Activated CD4-positive, alpha-beta T cell treated with anti-CD3 and anti-CD28 coated beads, Interleukin-10, Interleukin-2, amounts not matched to agents 100 ng/mL and 50 ng/mL, durations not matched to agents 16 hours and 8 hours (primary cell): ENCODE results near the gene KCNMA1.
"Not testable (repeated sequence)": the region's sequence is repeated elsewhere in the genome, so short reads cannot be mapped to it uniquely, and the experiment has no call there.

Source experiments
- DNase-seq: peaks from one replicate; pipeline ENCODE4 v3.0.0-alpha.2; 2020

The KCNMA1 gene

DNA sequence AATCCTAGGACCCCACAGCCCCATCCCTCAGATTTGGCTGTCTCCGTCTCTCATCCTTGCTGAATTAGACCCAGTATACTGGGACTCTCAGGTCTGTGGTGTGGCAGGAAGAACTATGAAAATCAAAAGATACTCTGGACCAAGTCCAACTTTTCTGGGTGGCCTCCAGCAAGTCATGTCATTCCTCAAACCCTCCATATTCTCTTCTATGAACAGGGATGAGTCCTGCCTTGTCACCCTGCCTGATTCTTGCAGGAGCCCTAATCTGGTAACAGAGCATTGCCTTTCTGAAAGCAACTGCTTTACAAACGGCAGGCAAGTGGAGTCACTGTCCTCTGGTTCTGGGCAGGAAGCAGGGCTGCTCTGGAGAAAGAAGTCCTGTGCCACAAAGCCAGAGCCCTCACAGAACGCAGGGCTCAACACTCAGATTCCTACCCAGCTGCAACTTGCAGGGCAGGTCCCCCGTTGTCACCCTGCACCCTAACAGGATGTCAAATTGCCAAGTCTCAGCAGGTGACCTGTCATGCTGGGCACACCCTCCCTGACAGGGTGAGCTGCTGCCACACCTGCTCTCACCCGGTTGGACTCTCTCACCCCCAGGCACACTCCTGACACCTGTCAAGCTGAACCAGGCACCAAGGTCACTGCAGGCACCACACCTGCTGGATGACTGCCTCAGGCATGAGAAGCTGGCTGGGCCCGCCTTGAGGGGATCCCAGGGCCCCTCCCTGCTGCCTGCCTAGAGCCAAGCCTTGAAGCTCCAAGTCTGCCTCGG is 227.7 kb downstream of the KCNMA1 start:
- no peak for DNase-seq

DNA sequence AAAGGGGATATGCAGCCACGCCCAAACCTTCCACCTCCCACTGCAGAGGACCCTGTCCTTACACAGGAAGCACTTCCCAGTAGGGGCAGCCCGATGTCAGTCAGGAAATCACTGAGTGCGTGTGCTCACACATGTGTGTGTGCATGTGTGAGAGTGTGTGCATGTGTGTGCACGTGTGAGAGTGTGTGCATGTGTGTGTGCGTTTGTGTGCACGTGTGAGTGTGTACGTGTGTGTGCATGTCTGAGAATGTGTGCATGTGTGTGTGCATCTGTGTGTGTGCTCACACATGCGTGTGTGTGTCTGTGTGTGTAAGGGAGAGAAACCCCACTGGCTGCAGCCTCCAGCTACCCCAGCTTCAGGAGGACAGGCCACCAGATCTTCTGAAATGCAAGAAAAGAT is 229.3 kb downstream of the KCNMA1 start:
- no peak for DNase-seq

DNA sequence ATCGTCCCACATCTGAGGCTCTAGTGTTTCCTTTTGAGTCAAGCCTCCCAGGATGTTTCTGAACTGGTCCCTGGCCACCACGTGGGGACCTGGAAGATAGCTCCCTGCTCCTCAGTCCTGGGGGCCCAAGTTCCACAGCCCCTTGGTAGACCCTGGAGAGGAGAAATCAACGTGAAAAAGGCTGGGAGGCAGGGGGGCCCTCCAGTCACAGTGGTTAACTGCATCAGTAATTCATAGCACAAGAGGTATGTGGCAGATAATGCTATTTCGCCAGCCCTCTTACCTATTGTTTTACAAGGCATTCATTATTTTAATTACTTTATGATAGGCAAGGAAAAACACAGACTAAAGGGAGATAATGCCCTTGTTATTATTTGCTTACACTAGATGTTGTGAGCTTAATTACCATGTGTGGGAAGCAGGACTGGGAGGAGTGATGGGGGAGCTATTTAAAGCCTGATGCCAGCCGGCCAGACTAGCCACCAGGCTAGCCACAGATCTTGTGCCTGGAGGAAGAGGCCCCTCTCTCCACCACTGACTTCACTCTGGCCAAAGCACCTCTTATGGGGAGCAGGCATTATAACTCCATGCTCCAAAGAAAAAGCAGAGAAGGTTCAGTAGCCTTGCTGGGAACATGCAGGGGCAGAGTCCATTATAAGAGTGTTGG is 230.7 kb downstream of the KCNMA1 start:
- DNase-seq: no peak

DNA sequence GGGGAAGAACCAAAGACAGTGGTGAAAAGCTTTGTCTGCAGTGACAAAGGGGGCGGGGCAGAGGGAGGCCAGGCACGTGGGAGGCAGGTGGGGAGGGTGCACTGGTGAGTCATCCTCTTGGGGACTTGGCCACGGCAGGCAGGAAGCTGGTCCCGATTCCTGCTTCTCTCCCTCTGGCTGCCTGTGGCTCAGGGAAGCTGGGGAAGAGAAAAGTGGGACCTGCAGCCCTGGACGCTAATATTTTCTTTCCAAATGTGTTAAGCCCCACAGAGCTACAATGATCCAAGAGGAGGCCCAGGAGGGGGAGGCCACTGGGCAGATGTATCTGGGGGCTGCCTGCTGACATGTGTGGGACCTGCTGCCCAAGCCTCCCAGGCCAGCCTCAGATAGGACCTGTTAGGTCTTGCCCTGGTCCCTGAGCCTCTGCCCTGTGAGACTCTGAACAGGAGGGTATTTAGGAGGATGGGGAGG is 231.8 kb downstream of the KCNMA1 start:
- DNase-seq: peak; percentile 12

DNA sequence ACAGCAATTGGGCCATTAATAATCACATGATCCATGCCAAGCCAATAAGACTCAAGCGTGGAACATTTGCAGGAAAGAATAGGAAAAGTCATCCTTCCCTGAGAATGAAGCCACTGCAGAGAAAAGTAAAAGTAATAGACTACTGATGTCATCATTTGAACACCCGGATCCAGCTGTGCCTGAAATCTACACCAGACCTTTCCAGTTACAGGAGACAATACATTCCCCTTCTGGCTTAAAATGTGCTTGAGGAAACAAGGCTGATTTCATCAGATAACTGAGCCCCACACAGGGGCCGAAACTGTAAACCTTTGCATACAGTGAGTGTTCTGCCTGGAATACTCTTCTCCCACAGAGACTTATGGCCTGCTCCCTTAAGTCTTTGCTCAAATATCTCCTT is 232.8 kb downstream of the KCNMA1 start:
- no peak for DNase-seq

DNA sequence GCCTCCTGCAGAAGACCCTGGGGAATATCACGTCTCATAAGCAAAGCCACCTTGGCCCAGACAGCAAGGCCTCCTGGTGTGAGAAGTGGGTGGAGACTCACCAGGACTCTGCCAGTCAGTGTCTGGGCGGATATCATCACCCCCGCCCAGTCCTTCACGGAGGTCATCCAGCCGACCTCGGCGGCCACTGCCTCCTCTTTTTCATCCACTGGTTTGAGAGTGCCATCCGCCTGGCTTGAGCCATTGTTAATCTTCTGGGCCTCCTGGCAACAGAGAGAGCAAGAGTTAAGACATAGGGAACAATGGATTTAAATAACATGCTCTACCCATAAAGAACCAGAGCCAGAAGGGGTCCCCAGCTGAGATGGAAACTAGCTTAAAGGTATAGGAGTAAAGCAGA is 233.8 kb downstream of the KCNMA1 start:
- no peak for DNase-seq

DNA sequence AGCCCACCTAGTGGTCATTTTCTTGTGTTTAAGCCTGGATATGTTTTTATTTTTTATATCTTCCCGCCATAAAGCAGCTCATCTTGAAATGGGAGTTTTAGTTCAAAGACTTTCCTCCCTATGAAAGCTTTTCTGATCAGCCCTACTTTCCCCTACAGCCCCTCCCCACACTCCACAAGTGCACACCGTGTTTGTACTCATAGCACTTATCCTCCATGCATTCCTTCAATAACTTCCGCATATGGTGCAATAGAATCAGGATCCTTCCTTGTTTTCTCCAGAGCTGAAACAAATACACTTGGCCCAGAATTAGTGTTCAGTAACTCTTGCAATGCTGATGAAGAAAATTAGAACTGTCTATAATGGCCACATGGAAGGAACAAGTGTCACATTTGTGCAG is 235.9 kb downstream of the KCNMA1 start:
- no peak for DNase-seq

DNA sequence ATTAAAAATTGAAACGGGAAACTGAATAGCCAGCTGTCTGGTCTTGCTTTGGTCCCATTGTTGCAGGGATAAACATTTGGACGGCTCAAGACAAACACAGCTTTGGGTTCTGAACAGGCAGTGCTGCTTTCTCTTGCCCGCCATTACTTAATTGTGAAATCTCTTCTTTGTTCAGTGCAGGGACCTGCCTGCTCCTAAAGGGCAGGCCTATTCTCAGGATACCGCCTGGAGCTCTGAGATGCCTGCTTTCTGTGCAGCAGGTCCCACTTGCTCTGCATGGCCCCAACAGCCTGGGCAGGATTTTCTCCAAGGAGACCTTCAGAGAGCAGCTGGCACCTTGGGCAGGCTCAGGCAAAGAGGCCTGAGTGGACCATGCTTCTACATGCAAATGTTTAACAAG is 237.6 kb downstream of the KCNMA1 start:
- DNase-seq: no peak

DNA sequence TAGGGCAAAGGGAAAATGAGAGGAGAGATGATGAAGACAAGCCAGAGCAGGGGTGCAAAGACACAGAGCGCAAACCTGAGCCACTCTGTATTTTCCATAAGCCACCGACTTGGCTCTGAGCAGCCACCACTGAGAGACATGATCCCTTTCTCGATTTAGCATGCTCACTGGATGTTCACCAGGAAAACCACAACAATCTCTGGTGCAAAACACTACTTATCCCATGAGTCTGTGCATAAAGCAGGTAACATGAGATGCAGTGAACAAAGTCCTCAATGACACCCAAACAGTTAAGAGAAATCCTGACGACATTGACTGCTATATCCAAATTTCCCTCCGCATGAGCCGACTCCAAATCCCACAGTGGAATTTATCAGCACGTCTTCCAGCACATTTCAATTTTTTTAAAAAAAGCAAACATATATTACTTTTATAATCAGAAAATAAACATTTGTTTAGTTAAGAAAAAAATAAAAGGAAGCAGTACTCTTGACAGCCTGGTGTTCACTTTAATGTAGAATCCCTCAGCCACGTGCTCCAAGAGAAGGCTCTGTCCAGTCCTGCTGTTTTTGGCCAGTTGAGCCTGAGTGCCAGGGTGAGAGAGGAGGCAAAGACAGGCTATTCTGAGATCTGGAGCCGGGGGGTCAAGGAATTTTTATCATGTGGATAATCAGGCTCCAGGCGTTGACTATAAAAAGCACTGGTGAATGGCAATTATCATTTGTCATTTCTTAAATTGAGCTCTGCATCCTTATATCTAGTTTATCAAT is 238.4 kb downstream of the KCNMA1 start:
- no peak for DNase-seq

DNA sequence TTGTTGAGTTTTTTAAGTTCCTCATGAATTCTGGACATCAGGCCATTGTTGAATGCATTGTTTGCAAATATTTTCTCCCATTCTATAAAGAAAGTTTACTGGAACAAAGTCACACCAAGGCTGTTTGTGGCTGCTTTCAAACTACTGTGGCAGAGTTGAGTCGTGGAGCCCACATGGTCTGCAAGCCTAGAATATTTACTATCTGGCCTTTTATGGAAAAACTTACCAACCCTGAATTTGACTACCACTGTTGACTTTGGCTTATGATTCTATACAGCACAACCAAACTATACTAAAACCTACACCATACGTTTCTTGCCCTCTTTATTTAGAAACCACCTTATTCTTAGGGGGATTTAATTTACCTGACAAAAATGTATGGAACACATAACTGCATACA is 239.1 kb downstream of the KCNMA1 start:
- no peak for DNase-seq

DNA sequence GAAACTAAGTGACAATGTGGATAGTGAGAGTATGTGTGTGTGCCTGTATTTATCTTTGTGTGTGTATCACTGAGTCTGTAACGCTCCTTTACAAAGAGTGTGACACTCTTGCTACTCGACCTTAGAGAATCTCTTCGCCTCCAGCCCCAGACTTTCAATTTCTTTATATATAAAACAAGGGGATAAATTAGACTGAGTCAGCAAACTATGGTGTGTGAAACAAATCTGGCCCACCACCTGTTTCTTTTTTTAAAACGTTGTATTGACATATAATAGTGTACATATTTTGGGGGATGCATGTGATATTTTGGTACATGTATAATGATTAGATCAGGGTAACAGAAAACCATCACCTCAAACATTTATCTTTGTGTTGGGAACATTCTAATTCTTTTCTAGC is 240.5 kb downstream of the KCNMA1 start:
- no peak for DNase-seq

DNA sequence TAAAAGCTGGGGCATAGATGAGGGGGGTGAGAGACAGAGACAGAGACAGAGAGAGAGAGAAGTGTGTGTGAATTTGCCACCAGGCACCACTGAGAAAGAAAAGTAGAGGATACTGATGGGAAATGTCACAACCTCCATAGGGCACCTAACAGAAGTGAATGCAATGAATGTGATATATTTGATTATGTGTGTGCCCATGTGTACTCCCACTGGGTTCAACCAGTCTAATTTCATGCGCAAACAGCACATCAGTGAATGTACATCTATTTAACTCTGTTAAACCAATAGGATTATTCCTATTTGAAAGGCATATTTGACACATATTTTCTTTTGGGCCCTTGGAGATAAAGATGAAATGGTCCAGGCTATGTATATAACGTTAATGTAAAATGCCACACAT is 241.3 kb downstream of the KCNMA1 start:
- DNase-seq: no peak

DNA sequence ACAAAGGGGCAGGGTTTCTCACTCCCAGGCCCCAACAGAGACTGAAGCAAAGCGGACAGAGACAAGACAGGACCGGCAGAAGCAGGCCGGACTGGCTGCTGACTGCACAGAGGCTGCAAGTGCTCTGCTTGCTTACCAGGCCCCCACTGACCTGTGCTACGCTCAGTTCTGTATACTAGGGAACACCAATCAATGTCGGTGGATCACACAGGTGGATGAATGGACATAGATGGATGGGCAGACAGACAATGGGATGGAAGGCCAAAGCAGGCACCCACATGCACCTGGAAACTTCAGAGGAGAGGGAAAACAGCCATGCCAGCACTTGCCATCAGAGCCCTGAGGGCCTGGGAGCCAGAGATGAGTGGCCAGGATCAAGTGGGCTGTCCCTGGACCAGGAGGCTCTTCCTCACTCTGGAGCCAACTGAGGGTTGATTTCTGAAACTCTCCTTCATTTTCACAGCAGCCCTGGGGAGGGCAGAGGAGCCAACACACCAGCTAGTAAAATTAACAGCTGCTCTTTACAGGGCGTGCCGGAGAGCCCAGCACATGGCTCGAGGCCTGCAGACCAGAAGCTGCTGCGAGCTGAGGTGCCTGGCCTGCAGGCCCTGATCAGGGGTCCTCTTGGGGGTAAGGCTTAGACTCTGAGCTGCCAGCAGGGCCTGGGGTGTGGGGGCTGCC is 243.6 kb downstream of the KCNMA1 start:
- DNase-seq: no peak

DNA sequence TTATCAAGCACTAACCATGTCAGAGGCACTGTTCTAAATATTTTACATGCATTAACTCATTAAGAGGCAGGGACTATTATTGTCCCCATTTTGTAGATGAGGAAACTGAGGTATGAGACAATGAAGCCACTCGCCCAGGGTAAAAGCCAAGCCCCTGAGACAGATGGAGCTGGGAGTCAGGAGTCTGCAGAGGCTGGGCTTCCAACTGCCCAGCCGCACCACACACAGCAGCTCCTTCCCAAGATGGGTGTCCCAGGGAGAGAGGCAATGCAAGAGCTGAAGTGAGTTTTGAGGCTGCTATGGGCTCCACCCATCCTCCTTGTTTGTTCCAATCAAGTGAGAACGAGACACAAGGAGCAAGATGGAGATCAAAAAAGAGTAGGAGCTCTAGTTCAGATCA is 244.2 kb downstream of the KCNMA1 start:
- no peak for DNase-seq

DNA sequence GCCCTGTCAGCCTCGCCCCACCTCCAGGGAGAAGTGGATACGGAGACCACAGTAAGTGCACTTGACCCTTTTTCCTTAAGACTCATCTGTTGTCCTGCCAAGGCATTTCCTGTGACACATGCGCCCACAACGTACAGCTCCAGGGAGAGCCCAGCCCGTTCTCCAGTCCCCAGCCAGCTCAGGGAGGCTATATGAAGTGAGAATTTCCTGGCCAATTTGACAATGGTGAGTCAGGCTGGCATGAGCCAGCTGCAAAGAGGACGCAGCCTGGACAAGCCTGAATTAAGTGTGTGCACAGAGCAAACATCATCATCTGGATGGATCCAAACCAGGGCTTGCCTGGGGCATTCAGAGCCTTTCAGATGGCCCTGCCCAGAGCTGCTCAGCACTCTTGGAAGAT is 244.8 kb downstream of the KCNMA1 start:
- DNase-seq: no peak

DNA sequence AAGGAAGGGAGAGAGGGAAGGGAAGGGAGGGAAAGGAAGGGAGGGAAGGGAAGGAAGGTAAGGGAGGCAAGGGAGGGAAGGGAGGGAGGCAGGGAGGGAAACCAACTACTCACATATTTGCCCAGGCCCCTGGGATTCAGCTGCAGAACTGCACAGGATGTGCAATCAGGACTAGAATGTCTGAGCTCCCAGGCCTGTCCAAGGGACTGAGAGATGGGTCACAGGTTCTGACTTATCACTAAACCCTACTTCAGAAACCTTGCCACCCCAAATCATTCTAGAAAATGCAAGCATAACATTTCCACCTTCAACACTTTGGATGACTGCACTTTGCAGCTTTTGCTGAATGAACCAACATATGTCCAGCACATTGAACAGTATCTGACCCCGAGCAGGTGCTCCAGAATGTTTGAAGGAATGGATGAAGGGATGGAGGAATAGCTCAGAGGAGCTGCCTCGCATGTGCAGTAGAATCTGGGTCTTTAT is 245.3 kb downstream of the KCNMA1 start:
- DNase-seq: no peak

DNA sequence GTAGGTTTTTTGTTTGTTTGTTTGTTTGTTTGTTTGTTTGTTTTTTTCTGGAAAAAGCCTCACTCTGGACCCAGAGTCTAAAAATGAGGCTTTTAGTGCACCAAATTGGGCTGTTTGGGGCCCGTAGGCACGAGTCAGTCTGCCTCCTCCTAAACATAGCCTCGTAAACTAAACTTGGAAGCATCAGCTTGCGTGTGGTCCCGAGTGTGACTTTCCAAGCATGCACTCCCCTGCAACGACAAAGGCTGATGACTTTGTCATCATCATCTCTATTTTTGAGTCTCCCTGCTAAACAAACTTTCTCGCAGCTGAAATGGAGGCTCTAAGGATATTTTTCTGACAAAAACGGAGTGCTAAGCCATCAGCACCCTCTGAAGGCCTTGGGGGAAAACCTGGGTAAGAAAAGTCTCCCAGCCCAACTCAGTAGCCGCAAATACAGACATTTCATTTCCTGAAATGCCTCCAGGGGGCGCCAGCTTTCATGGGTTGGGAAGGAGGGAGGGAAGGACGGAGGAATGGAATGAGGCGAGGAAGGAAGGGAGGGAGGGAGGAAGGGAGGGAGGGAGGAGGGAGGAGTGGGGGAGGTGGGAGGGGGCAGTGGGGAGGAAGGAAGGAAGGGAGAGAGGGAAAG is 245.9 kb downstream of the KCNMA1 start:
- DNase-seq: peak; percentile 35

DNA sequence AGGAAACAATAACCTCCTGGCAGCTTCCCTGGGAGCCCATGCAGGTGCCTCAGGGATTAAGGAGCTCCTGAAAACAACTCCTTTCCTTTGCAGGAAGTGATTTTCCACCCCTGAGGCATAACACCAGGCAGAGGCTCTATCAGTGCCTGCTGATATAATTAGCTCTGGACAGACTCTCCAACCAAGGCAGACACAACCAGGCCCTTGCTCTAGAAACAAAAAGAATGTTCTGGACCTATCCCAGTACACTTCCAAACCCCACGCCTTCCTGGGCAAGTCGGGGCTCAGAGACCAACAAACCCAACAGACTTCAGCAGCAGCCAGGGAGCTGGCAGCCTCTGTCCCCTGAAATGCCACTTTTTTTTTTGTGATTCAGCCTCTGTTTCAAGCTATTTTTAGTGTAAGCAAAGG is 247.1 kb downstream of the KCNMA1 start:
- no peak for DNase-seq

DNA sequence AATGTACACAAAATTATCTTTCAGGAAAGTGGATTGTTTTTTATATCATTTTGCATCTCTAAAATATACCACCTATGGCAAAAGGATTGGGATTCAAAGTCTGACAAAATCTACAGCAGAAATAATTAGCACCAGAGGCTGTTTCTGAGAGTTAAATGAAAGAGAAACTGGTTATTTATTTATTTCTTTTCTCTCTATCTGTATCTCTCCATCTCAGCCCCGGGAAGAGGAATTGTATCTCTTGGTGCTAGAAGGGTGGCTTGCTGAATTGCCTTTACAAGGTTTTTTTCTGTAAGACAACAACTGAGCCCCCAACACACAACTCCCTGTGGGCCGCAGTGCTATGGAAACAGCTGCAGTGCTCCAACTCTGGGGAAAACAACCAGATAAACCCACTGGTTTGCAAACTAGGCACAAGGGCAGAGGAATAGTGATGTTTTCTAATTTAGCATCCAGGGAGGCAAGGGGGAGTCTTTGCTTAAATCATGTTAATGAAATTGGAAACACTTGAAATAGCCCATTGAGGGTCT is 249.0 kb downstream of the KCNMA1 start:
- DNase-seq: no peak

DNA sequence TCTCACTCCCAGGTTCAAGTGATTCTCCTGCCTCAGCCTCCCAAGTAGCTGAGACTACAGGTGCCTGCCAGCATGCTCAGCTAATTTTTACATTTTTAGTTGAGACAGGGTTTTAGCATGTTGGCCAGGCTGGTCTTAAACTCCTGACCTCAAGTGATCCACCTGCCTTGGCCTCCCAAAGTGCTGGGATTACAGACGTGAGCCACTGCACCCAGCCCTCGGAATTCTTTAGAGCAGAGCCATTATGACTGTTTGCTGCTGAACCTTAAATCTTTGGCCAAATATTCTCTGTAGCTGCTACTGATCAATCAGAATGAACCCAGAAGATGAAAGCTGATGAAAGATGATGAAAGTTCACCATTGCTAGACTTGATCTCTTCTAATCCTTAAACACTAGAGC is 249.9 kb downstream of the KCNMA1 start:
- not testable (repeated sequence) for DNase-seq

DNA sequence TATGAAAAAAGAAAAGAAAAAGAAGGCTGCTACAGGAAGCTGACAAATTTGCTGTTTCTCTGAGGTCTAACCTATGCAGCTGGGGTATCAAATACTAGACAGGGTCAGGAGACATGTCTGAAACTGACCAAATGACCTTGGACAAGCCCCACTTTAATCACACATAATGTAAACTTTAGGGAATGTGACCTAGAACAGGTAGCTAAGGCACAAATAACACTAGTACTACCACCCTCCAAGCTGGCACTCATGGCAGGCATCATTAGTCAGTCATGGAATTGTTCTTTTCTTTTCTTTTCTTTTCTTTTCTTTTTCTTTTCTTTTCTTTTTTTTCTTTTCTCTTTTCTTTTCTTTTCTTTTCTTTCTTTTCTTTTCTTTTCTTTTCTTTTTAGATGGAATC is 250.4 kb downstream of the KCNMA1 start:
- DNase-seq: no peak

DNA sequence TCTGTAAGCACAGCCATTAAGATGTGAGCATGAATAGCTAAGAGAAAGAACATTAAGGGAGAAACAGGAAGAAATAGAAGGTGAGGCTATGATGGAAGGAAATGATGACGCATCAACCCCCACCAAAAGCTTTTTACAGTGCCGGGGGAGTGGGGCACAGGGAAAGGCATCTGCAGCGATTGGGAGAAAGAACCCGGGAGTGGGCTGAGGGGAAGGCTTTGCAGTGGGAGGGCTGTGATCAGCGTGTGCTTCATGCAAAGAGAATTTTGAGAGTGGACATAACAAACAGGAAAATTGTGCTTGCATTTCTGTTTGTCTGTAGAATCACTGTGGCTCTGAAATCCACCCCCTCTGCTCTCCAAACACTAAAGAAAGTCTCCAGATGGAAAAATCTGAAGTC is 250.8 kb downstream of the KCNMA1 start:
- no peak for DNase-seq
